GM21381 (cell line): ENCODE results near the gene ZBTB7A.

Experiments
- ATAC-seq: cut with Tn5 transposase; IDR thresholded peaks from one replicate; pipeline ENCODE4 v1.9.1; 2021; ENCODE audit warnings: mild to moderate bottlenecking, moderate library complexity; ENCODE audit not compliant: unreplicated experiment

ZBTB7A gene

GRCh38 chr19:4057931-4058692, 8.6 kb downstream of the ZBTB7A start:
- no peak for ATAC-seq

GRCh38 chr19:4055209-4055552, 11.5 kb downstream of the ZBTB7A start:
- no peak for ATAC-seq

- ATAC-seq: no peak
These were observed 12.1 kb downstream of the ZBTB7A start for GRCh38 chr19:4054441-4055208.

GRCh38 chr19:4053423-4054324, 13.0 kb downstream of the ZBTB7A start:
- ATAC-seq: no peak

GRCh38 chr19:4052993-4053422, 13.7 kb downstream of the ZBTB7A start:
- no peak for ATAC-seq

GRCh38 chr19:4052114-4052992, 14.3 kb downstream of the ZBTB7A start:
- ATAC-seq: no peak

GRCh38 chr19:4051175-4052101, 15.3 kb downstream of the ZBTB7A start:
- no peak for ATAC-seq

- ATAC-seq: no peak
These were observed 17.3 kb downstream of the ZBTB7A start for GRCh38 chr19:4049432-4049831.

GRCh38 chr19:4046946-4047683, 19.6 kb downstream of the ZBTB7A start:
- ATAC-seq: no peak

GRCh38 chr19:4046362-4046691, 20.4 kb downstream of the ZBTB7A start:
- ATAC-seq: no peak

- no peak for ATAC-seq
These were observed 20.9 kb downstream of the ZBTB7A start for GRCh38 chr19:4045597-4046361.

GRCh38 chr19:4044990-4045465, 21.7 kb downstream of the ZBTB7A start:
- ATAC-seq: no peak

- ATAC-seq: no peak
These were observed 22.6 kb downstream of the ZBTB7A start for GRCh38 chr19:4043966-4044715.

GRCh38 chr19:4043401-4043800, 23.3 kb downstream of the ZBTB7A start:
- no peak for ATAC-seq

GRCh38 chr19:4042731-4043082, 24.0 kb downstream of the ZBTB7A start:
- no peak for ATAC-seq

- ATAC-seq: no peak
These were observed 24.5 kb downstream of the ZBTB7A start for GRCh38 chr19:4042064-4042730.
